Neural crest cell (in vitro differentiated cells): Measurements from ENCODE around the gene C4B. TPM values are rescaled to one million over a fixed set of nuclear protein-coding genes. Genes with fewer than 3 reads are reported as not detected.

Experiments used
- DNase-seq: peaks from one replicate; pipeline ENCODE4 v3.0.0; 2021; ENCODE audit warnings: low read depth, mixed read lengths, low spot score
- H3K27ac Mint-ChIP-seq: one replicate; pipeline ENCODE4 v1.8.0; 2021; ENCODE audit warnings: mild to moderate bottlenecking, mixed read lengths; ENCODE audit not compliant: unreplicated experiment
- H3K27me3 Mint-ChIP-seq: 2 replicates; pipeline ENCODE4 v1.8.0; 2021; ENCODE audit warnings: low read depth, mild to moderate bottlenecking, mixed read lengths
- H3K36me3 Mint-ChIP-seq: 2 replicates; pipeline ENCODE4 v1.8.0; 2021; ENCODE audit warnings: low read depth, mild to moderate bottlenecking, mixed read lengths
- H3K4me1 Mint-ChIP-seq: 2 replicates; pipeline ENCODE4 v1.8.0; 2021; ENCODE audit warnings: mixed read lengths
- H3K4me3 Mint-ChIP-seq: one replicate; pipeline ENCODE4 v1.8.0; 2021; ENCODE audit warnings: mild to moderate bottlenecking, mixed read lengths
- H3K9me3 Mint-ChIP-seq: 2 replicates; pipeline ENCODE4 v1.8.0; 2021; ENCODE audit warnings: mixed read lengths
- total RNA-seq: library from RNA; stranded (reverse); gene quantifications from 2 replicates; pipeline ENCODE4 v1.2.1, GENCODE V29; 2021
- TF ChIP-seq, protein P1 (sequence below): fragments of 200-600 bp; sonication (generic); conservative IDR thresholded peaks from 2 replicates; pipeline ENCODE4 v1.5.0; 2021; ENCODE audit warnings: antibody characterized with exemption, mild to moderate bottlenecking

C4B gene
- total RNA-seq, 1 donor from 2014 or later = 5.3 TPM

- Mint-ChIP-seq H3K27me3 (no peaks in the 10 kb centered on the region), H3K27ac (no peak overlapping the region), H3K36me3 (no peaks in the 10 kb centered on the region), H3K4me1 (peaks cover 9% of the 10 kb centered on the region), H3K4me3 (no peak overlapping the region), H3K9me3 (no peaks in the 10 kb centered on the region)
- no peak for DNase-seq
- TF ChIP-seq, protein P1, sequence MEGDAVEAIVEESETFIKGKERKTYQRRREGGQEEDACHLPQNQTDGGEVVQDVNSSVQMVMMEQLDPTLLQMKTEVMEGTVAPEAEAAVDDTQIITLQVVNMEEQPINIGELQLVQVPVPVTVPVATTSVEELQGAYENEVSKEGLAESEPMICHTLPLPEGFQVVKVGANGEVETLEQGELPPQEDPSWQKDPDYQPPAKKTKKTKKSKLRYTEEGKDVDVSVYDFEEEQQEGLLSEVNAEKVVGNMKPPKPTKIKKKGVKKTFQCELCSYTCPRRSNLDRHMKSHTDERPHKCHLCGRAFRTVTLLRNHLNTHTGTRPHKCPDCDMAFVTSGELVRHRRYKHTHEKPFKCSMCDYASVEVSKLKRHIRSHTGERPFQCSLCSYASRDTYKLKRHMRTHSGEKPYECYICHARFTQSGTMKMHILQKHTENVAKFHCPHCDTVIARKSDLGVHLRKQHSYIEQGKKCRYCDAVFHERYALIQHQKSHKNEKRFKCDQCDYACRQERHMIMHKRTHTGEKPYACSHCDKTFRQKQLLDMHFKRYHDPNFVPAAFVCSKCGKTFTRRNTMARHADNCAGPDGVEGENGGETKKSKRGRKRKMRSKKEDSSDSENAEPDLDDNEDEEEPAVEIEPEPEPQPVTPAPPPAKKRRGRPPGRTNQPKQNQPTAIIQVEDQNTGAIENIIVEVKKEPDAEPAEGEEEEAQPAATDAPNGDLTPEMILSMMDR = no peak
Observed at GRCh38 chr6:32069878-32070515, 55.4 kb downstream of the C4B start.

DNA sequence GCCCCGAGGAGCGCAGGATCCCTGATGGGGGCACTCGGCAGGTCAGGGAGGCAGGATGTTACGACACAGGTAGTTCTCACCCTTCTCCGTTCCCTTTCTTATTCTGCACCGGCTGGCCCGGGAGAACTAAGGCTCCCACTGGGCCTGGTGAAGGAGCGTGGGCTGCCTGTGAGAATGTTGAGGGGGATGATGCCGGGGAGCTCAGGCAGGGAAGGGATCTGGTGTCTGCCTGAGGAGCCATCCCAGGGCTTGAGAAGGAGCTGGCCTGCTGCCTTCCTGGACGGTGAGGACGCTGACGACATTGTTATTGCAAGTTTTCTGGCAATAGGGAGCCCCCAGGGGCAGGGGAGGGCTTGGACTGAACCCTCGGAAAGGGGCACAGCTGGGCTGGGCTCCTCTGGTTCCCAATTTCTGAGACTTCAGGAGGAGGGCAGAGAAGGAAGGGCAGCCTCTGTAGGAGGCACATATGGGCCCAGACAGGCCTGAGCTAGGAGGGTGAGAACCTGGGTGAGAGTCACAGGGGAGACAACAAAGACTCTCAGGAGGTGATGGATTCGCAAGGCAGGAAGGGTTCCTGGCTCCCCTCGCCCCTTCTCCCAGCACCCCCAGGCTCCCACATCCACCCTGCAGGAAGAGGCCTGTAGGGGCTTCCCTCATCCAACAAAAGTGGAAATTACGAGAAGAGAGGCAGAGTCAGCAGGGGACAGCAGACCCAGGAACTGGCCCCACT, 56.4 kb downstream of the C4B start:
- Mint-ChIP-seq H3K27ac (peak overlapping the region; percentile 21), H3K9me3 (no peaks in the 10 kb centered on the region), H3K36me3 (no peaks in the 10 kb centered on the region), H3K27me3 (no peaks in the 10 kb centered on the region), H3K4me1 (peaks cover 9% of the 10 kb centered on the region), H3K4me3 (no peak overlapping the region)
- TF ChIP-seq, protein P1 = no peak
- no peak for DNase-seq

- Mint-ChIP-seq H3K9me3 (no peaks in the 10 kb centered on the region), H3K27me3 (no peaks in the 10 kb centered on the region), H3K4me3 (no peak overlapping the region), H3K27ac (no peak overlapping the region), H3K4me1 (peaks cover 9% of the 10 kb centered on the region), H3K36me3 (no peaks in the 10 kb centered on the region)
- DNase-seq = no peak
- TF ChIP-seq, protein P1 = no peak
Observed at GRCh38 chr6:32073101-32073500, 58.5 kb downstream of the C4B start.

- H3K27ac Mint-ChIP-seq = peak overlapping the region; percentile 62
- DNase-seq = no peak
- H3K9me3 Mint-ChIP-seq = no peaks in the 10 kb centered on the region
- no peaks in the 10 kb centered on the region for H3K36me3 Mint-ChIP-seq
- H3K27me3 Mint-ChIP-seq = no peaks in the 10 kb centered on the region
- no peak overlapping the region for H3K4me3 Mint-ChIP-seq
- peaks cover 9% of the 10 kb centered on the region for H3K4me1 Mint-ChIP-seq
- TF ChIP-seq, protein P1 = no peak
Observed at GRCh38 chr6:32073613-32074012, 59.0 kb downstream of the C4B start.

DNA sequence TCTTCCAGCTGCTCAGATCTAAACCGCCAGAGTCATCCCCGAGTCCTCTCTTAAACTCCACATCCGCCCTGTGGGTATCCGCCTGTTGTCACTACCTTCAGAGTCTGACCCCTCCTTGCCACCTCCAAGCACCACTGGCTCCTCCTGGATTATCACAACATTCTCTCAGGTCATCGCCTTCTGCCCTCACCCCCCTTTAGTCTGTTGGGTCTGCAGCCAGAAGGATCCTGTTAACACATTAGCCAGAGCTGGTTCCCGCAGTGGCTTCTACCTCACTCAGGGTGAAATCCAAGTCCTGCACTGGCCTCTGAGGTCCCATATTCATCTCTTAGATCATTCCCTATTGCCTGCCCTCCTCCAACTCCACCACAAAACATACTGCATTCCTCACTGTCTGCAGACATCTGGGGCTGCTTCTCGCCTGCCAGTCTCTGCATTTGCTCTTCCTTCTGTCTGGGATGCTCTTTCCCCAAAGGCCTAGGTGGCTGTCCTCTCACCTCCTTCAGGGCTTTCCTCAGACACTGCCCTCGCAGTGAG, 60.5 kb downstream of the C4B start:
- H3K27me3 Mint-ChIP-seq = no peaks in the 10 kb centered on the region
- H3K4me3 Mint-ChIP-seq = no peak overlapping the region
- H3K27ac Mint-ChIP-seq = peak overlapping the region; percentile 91
- H3K4me1 Mint-ChIP-seq = peaks cover 9% of the 10 kb centered on the region
- DNase-seq = no peak
- H3K9me3 Mint-ChIP-seq = no peaks in the 10 kb centered on the region
- TF ChIP-seq, protein P1 = no peak
- H3K36me3 Mint-ChIP-seq = no peaks in the 10 kb centered on the region
